ENCODE results near the gene CACNA1G. TPM values are rescaled to one million over a fixed set of nuclear protein-coding genes. Genes with fewer than 3 reads are reported as not detected.

CACNA1G gene
- polyA plus RNA-seq, 1 donor (not counting 4 experiments of a cell fraction or from before 2014, with no cell fraction given): 0.07 TPM

GRCh38 chr17:50631908-50632571 lies 71.5 kb downstream of the CACNA1G start:
- Histone ChIP-seq H3K4me1 (ENCODE audit: control insufficient read depth, extremely low read depth, insufficient read depth, low read length) (peaks cover 21% of the 10 kb centered on the region), H3K36me3 (ENCODE audit: control insufficient read depth in 2 of 2, extremely low read depth in 1 of 2, insufficient read depth in 2 of 2, low read length in 2 of 2) (no peaks in the 10 kb centered on the region), H3K27ac (ENCODE audit: control insufficient read depth, insufficient read depth, low read length) (no peak overlapping the region), H3K9me1 (ENCODE audit: control insufficient read depth, extremely low read depth, insufficient read depth, low read length) (no peaks in the 10 kb centered on the region), H3K4me3 (ENCODE audit: control insufficient read depth in 2 of 3, extremely low read depth in 1 of 3, insufficient read depth in 2 of 3, low read depth in 1 of 3, low read length in 3 of 3) (no peak overlapping the region), H3K9ac (ENCODE audit: control insufficient read depth, extremely low read depth, insufficient read depth, low read length) (no peak overlapping the region), H3K9me3 (ENCODE audit: control insufficient read depth, low read depth, low read length) (no peaks in the 10 kb centered on the region), H2AFZ (ENCODE audit: control insufficient read depth, low read length) (no peak overlapping the region), H3K27me3 (ENCODE audit: control insufficient read depth, extremely low read depth, insufficient read depth, low read length) (peaks cover 10% of the 10 kb centered on the region), H3K4me2 (ENCODE audit: control insufficient read depth, extremely low read depth, insufficient read depth, low read depth, low read length) (no peak overlapping the region), H4K20me1 (ENCODE audit: control insufficient read depth, extremely low read depth, insufficient read depth, low read length) (no peaks in the 10 kb centered on the region), H3K79me2 (ENCODE audit: control insufficient read depth, insufficient read depth, low read length) (peaks cover 22% of the 10 kb centered on the region)
- TF ChIP-seq EZH2 (IDR thresholded peaks at IDR 0.05; ENCODE audit: low read length) (no peak), CTCF (optimal IDR thresholded peaks at IDR 0.05 in 1 of 3, IDR thresholded peaks at IDR 0.05 in 1 of 3, conservative IDR thresholded peaks at IDR 0.05 in 1 of 3; ENCODE audit: extremely low read depth in 1 of 3, insufficient read depth in 2 of 3, low read length in 3 of 3) (no peak)
- dilution Hi-C loops (cut with MboI; ENCODE audit: extremely low pct_ligation_motif_present, low sequenced_read_pairs): no loop called here
- no peak for DNase-seq (ENCODE audit: low read depth, low spot score)
- no peak for FAIRE-seq

- H3K9me3 ChIP-seq (ENCODE audit: control insufficient read depth, low read depth, low read length): no peaks in the 10 kb centered on the region
- H4K20me1 ChIP-seq (ENCODE audit: control insufficient read depth, extremely low read depth, insufficient read depth, low read length): no peaks in the 10 kb centered on the region
- H3K4me2 ChIP-seq (ENCODE audit: control insufficient read depth, extremely low read depth, insufficient read depth, low read depth, low read length): no peak overlapping the region
- H3K36me3 ChIP-seq (ENCODE audit: control insufficient read depth in 2 of 2, extremely low read depth in 1 of 2, insufficient read depth in 2 of 2, low read length in 2 of 2): no peaks in the 10 kb centered on the region
- no peak overlapping the region for H2AFZ ChIP-seq (ENCODE audit: control insufficient read depth, low read length)
- no peak overlapping the region for H3K27ac ChIP-seq (ENCODE audit: control insufficient read depth, insufficient read depth, low read length)
- DNase-seq (ENCODE audit: low read depth, low spot score) (no peak), FAIRE-seq (no peak)
- dilution Hi-C loops (cut with MboI; ENCODE audit: extremely low pct_ligation_motif_present, low sequenced_read_pairs): no loop called here
- no peak overlapping the region for H3K9ac ChIP-seq (ENCODE audit: control insufficient read depth, extremely low read depth, insufficient read depth, low read length)
- H3K4me3 ChIP-seq (ENCODE audit: control insufficient read depth in 2 of 3, extremely low read depth in 1 of 3, insufficient read depth in 2 of 3, low read depth in 1 of 3, low read length in 3 of 3): no peak overlapping the region
- H3K27me3 ChIP-seq (ENCODE audit: control insufficient read depth, extremely low read depth, insufficient read depth, low read length): peaks cover 10% of the 10 kb centered on the region
- H3K9me1 ChIP-seq (ENCODE audit: control insufficient read depth, extremely low read depth, insufficient read depth, low read length): no peaks in the 10 kb centered on the region
- peaks cover 25% of the 10 kb centered on the region for H3K79me2 ChIP-seq (ENCODE audit: control insufficient read depth, insufficient read depth, low read length)
- TF ChIP-seq EZH2 (IDR thresholded peaks at IDR 0.05; ENCODE audit: low read length): no peak
- TF ChIP-seq CTCF (optimal IDR thresholded peaks at IDR 0.05 in 1 of 3, IDR thresholded peaks at IDR 0.05 in 1 of 3, conservative IDR thresholded peaks at IDR 0.05 in 1 of 3; ENCODE audit: extremely low read depth in 1 of 3, insufficient read depth in 2 of 3, low read length in 3 of 3): no peak
- peaks cover 27% of the 10 kb centered on the region for H3K4me1 ChIP-seq (ENCODE audit: control insufficient read depth, extremely low read depth, insufficient read depth, low read length)
These were observed 72.1 kb downstream of the CACNA1G start for GRCh38 chr17:50632637-50633036.
